K562 (cell line): Measurements from ENCODE around the gene NEDD8.

Source experiments
- CTBP1 ChIP-seq: fragments of 450-650 bp; IDR thresholded peaks from 2 replicates; pipeline ENCODE4 v1.6.1; 2016; ENCODE audit warnings: borderline replicate concordance
- EP300 ChIP-seq: IDR thresholded peaks from 2 replicates; pipeline ENCODE4 v1.6.1; 2012; ENCODE audit warnings: low read length, improper control_type of control experiment
- MEF2A ChIP-seq: IDR thresholded peaks from 2 replicates; pipeline ENCODE4 v1.6.1; 2011; ENCODE audit warnings: low read depth, mild to moderate bottlenecking, low read length, moderate library complexity; ENCODE audit not compliant: control insufficient read depth
- NFATC3 ChIP-seq: fragments of 450-650 bp; IDR thresholded peaks from 2 replicates; pipeline ENCODE4 v1.6.1; 2017; ENCODE audit warnings: mild to moderate bottlenecking
- NFIC ChIP-seq: fragments of 450-650 bp; IDR thresholded peaks from 2 replicates; pipeline ENCODE4 v1.6.1; 2017; ENCODE audit warnings: mild to moderate bottlenecking, inconsistent platforms
- NR1H2 ChIP-seq: sonication (generic); formaldehyde crosslinking; IDR thresholded peaks from 2 replicates; pipeline ENCODE4 v1.4.0; 2020; ENCODE audit warnings: mild to moderate bottlenecking, missing genetic modification reagents
- SRF ChIP-seq, 2 experiments: fragments of 250-450, 450-650 bp in 1 of 2; sonication (Bioruptor Pico) in 1 of 2; sonication (generic) in 1 of 2; formaldehyde crosslinking; IDR thresholded peaks; 2 replicates each; pipeline versions ENCODE4 v1.5.0 to v1.5.1; 2020 to 2022; ENCODE audit warnings: mild to moderate bottlenecking in 1 of 2, missing genetic modification reagents in 1 of 2
- U2AF1 ChIP-seq: fragments of 200-400 bp; formaldehyde crosslinking; optimal IDR thresholded peaks from 2 replicates; pipeline ENCODE3; 2017; ENCODE audit warnings: mild to moderate bottlenecking, low read depth, low read length, moderate library complexity
- YY1 ChIP-seq, 3 experiments: IDR thresholded peaks; 2 replicates each; pipeline ENCODE4 v1.6.1; 2011; ENCODE audit warnings: low read length in 2 of 3, mild to moderate bottlenecking in 2 of 3, moderate library complexity in 2 of 3, borderline replicate concordance in 1 of 3, control low read depth in 1 of 3, low read depth in 1 of 3; ENCODE audit not compliant: insufficient read depth in 3 of 3, insufficient replicate concordance in 2 of 3, control insufficient read depth in 1 of 3, insufficient read length in 1 of 3; ENCODE audit errors: extremely low read depth in 1 of 3
- ZNF24 ChIP-seq: fragments of 450-650 bp; IDR thresholded peaks from 2 replicates; pipeline ENCODE4 v1.6.1; 2016
- ZNF707 ChIP-seq: fragments of 250-450 bp; sonication (Bioruptor Pico); conservative IDR thresholded peaks from 2 replicates; pipeline ENCODE4 v1.8.0; 2022; ENCODE audit warnings: inconsistent platforms, mild to moderate bottlenecking, moderate library complexity
- TF ChIP-seq, protein P1 (sequence below), 3 experiments: IDR thresholded peaks in 2 of 3; conservative IDR thresholded peaks in 1 of 3; 2 replicates each; pipeline ENCODE4 v1.5.1; 2011 to 2012; ENCODE audit warnings: low read length in 3 of 3, mild to moderate bottlenecking in 3 of 3, control low read depth in 2 of 3, improper control_type of control experiment in 1 of 3, inconsistent platforms in 1 of 3, low read depth in 1 of 3, mixed read lengths in 1 of 3, moderate library complexity in 1 of 3; ENCODE audit not compliant: insufficient read depth in 2 of 3

DNA sequence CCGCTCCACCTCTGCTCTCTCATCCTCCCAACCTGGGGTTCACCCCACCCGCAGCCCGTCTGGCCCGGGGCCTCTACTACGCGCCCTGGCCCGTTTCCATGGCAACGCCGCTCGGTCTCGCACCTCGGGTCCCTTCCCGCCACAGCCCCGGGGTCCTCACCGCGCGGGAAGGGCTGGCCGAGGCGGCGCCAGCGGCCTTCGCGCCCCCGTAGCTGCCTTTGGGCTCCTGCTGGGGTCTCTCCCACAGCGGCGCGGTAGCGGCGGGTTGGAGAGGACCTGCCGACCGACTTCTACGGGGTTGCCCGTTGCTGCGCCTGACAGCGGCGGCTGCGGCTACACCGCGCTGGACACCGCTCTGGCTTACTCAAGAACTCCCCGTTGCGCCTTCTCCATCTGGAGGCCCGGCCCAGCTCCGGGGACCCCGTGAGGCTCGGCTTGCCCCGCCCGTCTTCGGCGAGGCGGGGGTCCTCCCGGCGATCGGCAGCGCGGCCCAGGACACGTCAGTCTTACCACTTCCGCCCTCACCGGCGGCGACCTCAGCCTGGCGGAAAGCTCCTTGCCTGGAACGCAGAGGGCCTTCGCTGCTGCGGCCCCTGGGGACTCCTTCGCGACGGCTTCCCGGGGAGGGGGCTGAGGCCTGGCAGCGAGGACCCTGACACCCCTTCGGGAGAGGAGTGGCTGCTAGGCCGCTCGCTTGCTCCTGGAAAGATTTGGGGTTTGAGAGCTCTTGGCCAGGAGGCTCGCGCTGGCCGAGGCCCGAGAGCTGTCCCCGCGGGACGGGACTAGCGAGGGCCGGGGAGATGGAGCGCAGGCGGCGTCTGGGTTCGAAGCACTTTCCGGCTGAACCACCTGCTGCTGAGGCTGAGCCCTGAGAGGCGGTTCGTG is 36.7 kb downstream of the NEDD8 start, which contains the start of gene TM9SF1:
- TF ChIP-seq ZNF707 (CRISPR knock-in tag), result no peak
- peak; percentile 47 for TF ChIP-seq CTBP1
- peak; percentile 12 for TF ChIP-seq NFIC
- no peak for TF ChIP-seq ZNF24
- no peak; a peak in 1 of 4 replicates for TF ChIP-seq SRF (CRISPR knock-in tag; IDR thresholded peaks at IDR 0.05)
- peak in 1 of 3 experiments; percentile 44 for TF ChIP-seq YY1 (IDR thresholded peaks at IDR 0.05; ENCODE audit: borderline replicate concordance in 1 of 3, control insufficient read depth in 1 of 3, extremely low read depth in 1 of 3, insufficient read depth in 3 of 3, insufficient read length in 1 of 3, insufficient replicate concordance in 2 of 3, low read depth in 1 of 3, low read length in 2 of 3)
- TF ChIP-seq MEF2A, result no peak
- TF ChIP-seq U2AF1, result no peak
- TF ChIP-seq NFATC3, result no peak
- TF ChIP-seq, protein P1, sequence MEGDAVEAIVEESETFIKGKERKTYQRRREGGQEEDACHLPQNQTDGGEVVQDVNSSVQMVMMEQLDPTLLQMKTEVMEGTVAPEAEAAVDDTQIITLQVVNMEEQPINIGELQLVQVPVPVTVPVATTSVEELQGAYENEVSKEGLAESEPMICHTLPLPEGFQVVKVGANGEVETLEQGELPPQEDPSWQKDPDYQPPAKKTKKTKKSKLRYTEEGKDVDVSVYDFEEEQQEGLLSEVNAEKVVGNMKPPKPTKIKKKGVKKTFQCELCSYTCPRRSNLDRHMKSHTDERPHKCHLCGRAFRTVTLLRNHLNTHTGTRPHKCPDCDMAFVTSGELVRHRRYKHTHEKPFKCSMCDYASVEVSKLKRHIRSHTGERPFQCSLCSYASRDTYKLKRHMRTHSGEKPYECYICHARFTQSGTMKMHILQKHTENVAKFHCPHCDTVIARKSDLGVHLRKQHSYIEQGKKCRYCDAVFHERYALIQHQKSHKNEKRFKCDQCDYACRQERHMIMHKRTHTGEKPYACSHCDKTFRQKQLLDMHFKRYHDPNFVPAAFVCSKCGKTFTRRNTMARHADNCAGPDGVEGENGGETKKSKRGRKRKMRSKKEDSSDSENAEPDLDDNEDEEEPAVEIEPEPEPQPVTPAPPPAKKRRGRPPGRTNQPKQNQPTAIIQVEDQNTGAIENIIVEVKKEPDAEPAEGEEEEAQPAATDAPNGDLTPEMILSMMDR (IDR thresholded peaks at IDR 0.05 in 2 of 3, conservative IDR thresholded peaks at IDR 0.05 in 1 of 3; ENCODE audit: insufficient read depth in 2 of 3, low read depth in 1 of 3, low read length in 3 of 3), result no peak; a peak in 1 of 6 replicates
- no peak for TF ChIP-seq EP300
- no peak for TF ChIP-seq NR1H2 (CRISPR knock-in tag)
